D721Med (cell line): Measurements from ENCODE around the gene RTEL1.

ENCODE experiments used
- DNase-seq: peaks from one replicate; pipeline ENCODE4 v3.0.0; 2011; ENCODE audit warnings: low spot score; ENCODE audit not compliant: insufficient read length
- FAIRE-seq: peaks from 2 replicates; lab custom pipeline; 2011; peaks lifted over from hg19 to GRCh38; lab: Jason Lieb, UNC
- CTCF ChIP-seq: IDR thresholded peaks from 2 replicates; pipeline ENCODE4 v1.5.1; 2012; ENCODE audit warnings: mild to moderate bottlenecking, control low read depth; ENCODE audit not compliant: insufficient read depth; ENCODE audit errors: missing control alignments

The RTEL1 gene

GRCh38 chr20:63743210-63743970, 85.3 kb downstream of the RTEL1 start:
- DNase-seq (no peak), FAIRE-seq (no peak)
- no peak for TF ChIP-seq CTCF

DNA sequence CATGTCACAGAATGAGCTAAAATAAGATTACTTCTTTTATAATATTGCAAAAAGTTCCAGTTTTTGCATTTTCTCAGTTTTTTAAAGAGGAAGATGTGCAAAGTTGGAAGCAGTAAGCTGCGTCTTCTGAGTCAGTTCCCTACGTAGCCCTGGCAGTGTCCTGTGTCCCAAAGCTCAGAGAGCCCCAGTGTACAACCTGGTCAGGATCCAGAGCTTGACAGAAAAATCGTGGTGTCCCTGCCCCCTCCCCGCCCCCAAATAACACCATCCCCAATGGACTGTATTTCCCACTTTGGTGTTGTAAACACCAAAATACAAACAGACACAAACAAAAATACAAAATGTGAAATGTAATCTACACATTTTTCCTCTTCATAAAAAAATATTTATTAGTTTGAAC, 86.0 kb downstream of the RTEL1 start:
- no peak for TF ChIP-seq CTCF
- DNase-seq = no peak
- FAIRE-seq = no peak

DNA sequence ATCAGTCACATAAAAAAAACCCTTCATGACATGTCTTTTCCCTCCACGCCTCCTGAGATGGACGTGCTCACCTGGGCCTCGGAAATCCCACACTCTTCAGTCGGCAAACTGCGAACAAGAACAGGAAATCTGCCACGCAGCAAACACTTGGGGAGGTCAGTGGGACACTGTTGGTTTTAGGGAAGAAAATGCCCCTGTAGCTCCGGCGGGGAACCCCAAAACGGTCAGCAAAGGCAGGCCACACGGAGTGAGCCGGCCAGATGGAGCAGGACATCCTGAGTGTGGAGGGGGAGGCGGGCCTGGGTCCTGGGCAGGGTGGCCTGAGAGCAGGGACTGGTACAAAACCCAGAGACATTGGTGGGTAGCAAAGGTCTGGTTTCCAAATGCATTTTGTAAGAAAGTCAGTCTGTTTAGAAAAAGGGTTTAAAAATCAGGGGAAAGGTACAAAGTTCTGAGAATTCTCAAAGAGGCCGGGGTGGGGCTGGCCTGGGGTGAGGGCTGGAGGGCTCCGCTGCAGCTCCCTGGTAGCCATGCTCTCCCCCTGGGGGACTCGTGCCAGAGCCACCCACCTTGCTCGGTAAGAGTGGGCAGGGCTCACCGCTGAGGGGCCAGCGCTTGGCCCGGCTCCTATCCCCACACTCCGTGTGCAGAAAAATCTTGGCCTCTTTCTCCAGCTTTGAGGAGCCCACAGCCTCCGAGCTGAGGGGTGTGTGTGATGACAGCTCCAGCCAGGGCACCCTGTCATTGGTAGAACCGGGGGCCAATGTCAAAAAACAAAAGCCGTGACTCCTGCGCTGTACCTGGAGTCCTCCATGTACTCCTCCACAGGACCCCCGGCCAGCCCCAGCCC, 86.7 kb downstream of the RTEL1 start:
- no peak for TF ChIP-seq CTCF
- FAIRE-seq = no peak
- DNase-seq = peak; percentile 7

DNA sequence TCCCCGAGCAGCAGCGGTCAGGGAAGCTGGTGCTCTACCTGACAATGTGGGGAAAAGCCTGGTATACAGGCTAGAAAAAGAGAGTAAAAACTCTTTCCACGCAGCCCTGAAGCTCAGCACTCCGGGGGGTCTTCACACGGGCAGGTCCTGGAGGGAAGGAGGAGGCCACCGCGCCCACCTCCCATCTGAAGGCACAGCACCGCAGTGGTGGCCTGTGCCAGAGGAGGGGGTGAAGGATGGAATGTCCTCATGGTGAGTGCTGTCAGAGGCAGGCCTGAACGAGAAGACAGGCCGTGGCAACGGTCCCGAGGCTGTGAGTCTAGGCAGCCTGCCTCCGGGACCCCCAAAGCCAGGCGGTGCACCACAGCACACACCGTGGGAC, 87.3 kb downstream of the RTEL1 start:
- DNase-seq = peak; percentile 18
- TF ChIP-seq CTCF = no peak
- FAIRE-seq = no peak
